Body of pancreas (tissue), 4 donors: Measurements from ENCODE around the gene CUTA.

Source experiments
- POLR2A ChIP-seq, 3 donors: fragments of 450-650 bp; IDR thresholded peaks; one replicate each; pipeline ENCODE4 v1.6.1; 2016; ENCODE audit warnings: antibody characterized with exemption in 3 of 3, mild to moderate bottlenecking in 2 of 3
- TF ChIP-seq, protein P1 (sequence below), 7 experiments: fragments of 450-650 bp in 4 of 7; fragments of 200-600 bp in 3 of 7; sonication (generic) in 3 of 7; IDR thresholded peaks; one replicate each; pipeline ENCODE4 v1.5.1; 2016 to 2019; ENCODE audit warnings: antibody characterized with exemption in 7 of 7

DNA sequence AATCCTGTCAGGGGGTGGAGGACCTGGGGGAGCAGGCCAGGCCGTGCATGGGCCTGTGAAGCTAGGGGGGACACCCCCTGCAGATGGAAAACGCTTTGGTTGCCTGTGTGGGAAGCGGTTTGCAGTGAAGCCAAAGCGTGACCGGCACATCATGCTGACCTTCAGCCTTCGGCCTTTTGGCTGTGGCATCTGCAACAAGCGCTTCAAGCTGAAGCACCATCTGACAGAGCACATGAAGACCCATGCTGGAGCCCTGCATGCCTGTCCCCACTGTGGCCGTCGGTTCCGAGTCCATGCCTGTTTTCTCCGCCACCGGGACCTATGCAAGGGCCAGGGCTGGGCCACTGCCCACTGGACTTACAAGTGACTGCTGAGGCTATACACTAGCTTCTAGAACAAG lies 38.2 kb upstream of the CUTA start:
- TF ChIP-seq, protein P1, sequence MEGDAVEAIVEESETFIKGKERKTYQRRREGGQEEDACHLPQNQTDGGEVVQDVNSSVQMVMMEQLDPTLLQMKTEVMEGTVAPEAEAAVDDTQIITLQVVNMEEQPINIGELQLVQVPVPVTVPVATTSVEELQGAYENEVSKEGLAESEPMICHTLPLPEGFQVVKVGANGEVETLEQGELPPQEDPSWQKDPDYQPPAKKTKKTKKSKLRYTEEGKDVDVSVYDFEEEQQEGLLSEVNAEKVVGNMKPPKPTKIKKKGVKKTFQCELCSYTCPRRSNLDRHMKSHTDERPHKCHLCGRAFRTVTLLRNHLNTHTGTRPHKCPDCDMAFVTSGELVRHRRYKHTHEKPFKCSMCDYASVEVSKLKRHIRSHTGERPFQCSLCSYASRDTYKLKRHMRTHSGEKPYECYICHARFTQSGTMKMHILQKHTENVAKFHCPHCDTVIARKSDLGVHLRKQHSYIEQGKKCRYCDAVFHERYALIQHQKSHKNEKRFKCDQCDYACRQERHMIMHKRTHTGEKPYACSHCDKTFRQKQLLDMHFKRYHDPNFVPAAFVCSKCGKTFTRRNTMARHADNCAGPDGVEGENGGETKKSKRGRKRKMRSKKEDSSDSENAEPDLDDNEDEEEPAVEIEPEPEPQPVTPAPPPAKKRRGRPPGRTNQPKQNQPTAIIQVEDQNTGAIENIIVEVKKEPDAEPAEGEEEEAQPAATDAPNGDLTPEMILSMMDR (IDR thresholded peaks at IDR 0.05), result no peak
- no peak for TF ChIP-seq POLR2A (IDR thresholded peaks at IDR 0.05)
